ENCODE measurements around the gene ADAMTS17. TPM values are rescaled to one million over a fixed set of nuclear protein-coding genes. Genes with fewer than 3 reads are reported as not detected.

The ADAMTS17 gene
- total RNA-seq, 1 donor from 2014 or later: 4.8 TPM

GRCh38 chr15:100103828-100104227 is 237.9 kb downstream of the ADAMTS17 start:
- Mint-ChIP-seq H3K9me3 (ENCODE audit: unreplicated experiment) (no peaks in the 10 kb centered on the region), H3K4me3 (ENCODE audit: unreplicated experiment) (no peak overlapping the region), H3K27ac (ENCODE audit: unreplicated experiment) (no peak overlapping the region), H3K36me3 (ENCODE audit: low read depth, unreplicated experiment) (peaks cover 5% of the 10 kb centered on the region), H3K27me3 (ENCODE audit: unreplicated experiment) (peaks cover 1% of the 10 kb centered on the region), H3K4me1 (ENCODE audit: unreplicated experiment) (peaks cover 5% of the 10 kb centered on the region)
- no peak for DNase-seq (ENCODE audit: low spot score)
- TF ChIP-seq CTCF (IDR thresholded peaks at IDR 0.05; ENCODE audit: unreplicated experiment): no peak

- Mint-ChIP-seq H3K27me3 (ENCODE audit: unreplicated experiment) (peaks cover 1% of the 10 kb centered on the region), H3K36me3 (ENCODE audit: low read depth, unreplicated experiment) (peaks cover 5% of the 10 kb centered on the region), H3K4me3 (ENCODE audit: unreplicated experiment) (no peak overlapping the region), H3K9me3 (ENCODE audit: unreplicated experiment) (no peaks in the 10 kb centered on the region), H3K27ac (ENCODE audit: unreplicated experiment) (no peak overlapping the region), H3K4me1 (ENCODE audit: unreplicated experiment) (no peaks in the 10 kb centered on the region)
- no peak for TF ChIP-seq CTCF (IDR thresholded peaks at IDR 0.05; ENCODE audit: unreplicated experiment)
- no peak for DNase-seq (ENCODE audit: low spot score)
Observed at GRCh38 chr15:100101426-100102089, 240.2 kb downstream of the ADAMTS17 start.

- Mint-ChIP-seq H3K27ac (ENCODE audit: unreplicated experiment) (no peak overlapping the region), H3K9me3 (ENCODE audit: unreplicated experiment) (no peaks in the 10 kb centered on the region), H3K27me3 (ENCODE audit: unreplicated experiment) (peaks cover 1% of the 10 kb centered on the region), H3K4me3 (ENCODE audit: unreplicated experiment) (no peak overlapping the region), H3K36me3 (ENCODE audit: low read depth, unreplicated experiment) (peaks cover 5% of the 10 kb centered on the region), H3K4me1 (ENCODE audit: unreplicated experiment) (no peaks in the 10 kb centered on the region)
- TF ChIP-seq CTCF (IDR thresholded peaks at IDR 0.05; ENCODE audit: unreplicated experiment): no peak
- DNase-seq (ENCODE audit: low spot score): no peak
Observed at GRCh38 chr15:100100926-100101325, 240.8 kb downstream of the ADAMTS17 start.

GRCh38 chr15:100099976-100100375 is 241.8 kb downstream of the ADAMTS17 start:
- Mint-ChIP-seq H3K36me3 (ENCODE audit: low read depth, unreplicated experiment) (peaks cover 5% of the 10 kb centered on the region), H3K27ac (ENCODE audit: unreplicated experiment) (no peak overlapping the region), H3K9me3 (ENCODE audit: unreplicated experiment) (no peaks in the 10 kb centered on the region), H3K4me1 (ENCODE audit: unreplicated experiment) (no peaks in the 10 kb centered on the region), H3K27me3 (ENCODE audit: unreplicated experiment) (peaks cover 2% of the 10 kb centered on the region), H3K4me3 (ENCODE audit: unreplicated experiment) (no peak overlapping the region)
- no peak for TF ChIP-seq CTCF (IDR thresholded peaks at IDR 0.05; ENCODE audit: unreplicated experiment)
- no peak for DNase-seq (ENCODE audit: low spot score)

GRCh38 chr15:100098705-100099104 is 243.1 kb downstream of the ADAMTS17 start:
- Mint-ChIP-seq H3K27me3 (ENCODE audit: unreplicated experiment) (peaks cover 2% of the 10 kb centered on the region), H3K9me3 (ENCODE audit: unreplicated experiment) (no peaks in the 10 kb centered on the region), H3K4me1 (ENCODE audit: unreplicated experiment) (no peaks in the 10 kb centered on the region), H3K27ac (ENCODE audit: unreplicated experiment) (no peak overlapping the region), H3K36me3 (ENCODE audit: low read depth, unreplicated experiment) (peaks cover 5% of the 10 kb centered on the region), H3K4me3 (ENCODE audit: unreplicated experiment) (no peak overlapping the region)
- TF ChIP-seq CTCF (IDR thresholded peaks at IDR 0.05; ENCODE audit: unreplicated experiment): no peak
- no peak for DNase-seq (ENCODE audit: low spot score)
